Gastrocnemius medialis (tissue), 4 donors: Measurements from ENCODE around the gene IST1.

Experiments
- POLR2A ChIP-seq, 2 donors: fragments of 450-650 bp; IDR thresholded peaks; one replicate each; pipeline ENCODE4 v1.6.1; 2017; ENCODE audit warnings: antibody characterized with exemption in 2 of 2, mild to moderate bottlenecking in 2 of 2, moderate library complexity in 2 of 2
- TF ChIP-seq, protein P1 (sequence below), 5 experiments: fragments of 450-650 bp in 3 of 5; fragments of 200-600 bp in 2 of 5; sonication (generic) in 2 of 5; IDR thresholded peaks in 4 of 5; conservative IDR thresholded peaks in 1 of 5; 1 replicate in 4 of 5; 2 replicates in 1 of 5; pipeline ENCODE4 v1.5.1; 2016 to 2019; ENCODE audit warnings: antibody characterized with exemption in 5 of 5, mild to moderate bottlenecking in 3 of 5, moderate library complexity in 3 of 5

DNA sequence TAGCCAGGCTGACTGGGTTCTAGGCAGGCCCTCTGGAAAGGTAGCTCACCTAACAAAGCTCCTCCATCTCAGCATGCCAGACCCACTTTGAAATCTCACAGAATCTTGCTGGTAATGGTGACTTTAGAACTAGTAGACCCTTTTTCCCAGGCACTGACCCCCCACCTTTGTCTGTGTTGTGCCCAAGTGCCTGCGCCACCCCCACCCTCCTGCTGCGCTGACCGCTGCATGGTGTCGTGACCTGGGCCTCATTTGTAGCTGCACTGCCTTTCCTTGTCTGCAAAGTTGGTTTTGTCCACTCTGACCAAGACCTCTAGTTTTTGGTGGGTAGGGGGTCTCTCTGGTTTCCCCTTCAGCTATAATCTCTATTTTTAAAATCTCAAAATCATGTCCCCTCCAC, 42.8 kb upstream of the IST1 start:
- no peak for TF ChIP-seq POLR2A (IDR thresholded peaks at IDR 0.05)
- TF ChIP-seq, protein P1, sequence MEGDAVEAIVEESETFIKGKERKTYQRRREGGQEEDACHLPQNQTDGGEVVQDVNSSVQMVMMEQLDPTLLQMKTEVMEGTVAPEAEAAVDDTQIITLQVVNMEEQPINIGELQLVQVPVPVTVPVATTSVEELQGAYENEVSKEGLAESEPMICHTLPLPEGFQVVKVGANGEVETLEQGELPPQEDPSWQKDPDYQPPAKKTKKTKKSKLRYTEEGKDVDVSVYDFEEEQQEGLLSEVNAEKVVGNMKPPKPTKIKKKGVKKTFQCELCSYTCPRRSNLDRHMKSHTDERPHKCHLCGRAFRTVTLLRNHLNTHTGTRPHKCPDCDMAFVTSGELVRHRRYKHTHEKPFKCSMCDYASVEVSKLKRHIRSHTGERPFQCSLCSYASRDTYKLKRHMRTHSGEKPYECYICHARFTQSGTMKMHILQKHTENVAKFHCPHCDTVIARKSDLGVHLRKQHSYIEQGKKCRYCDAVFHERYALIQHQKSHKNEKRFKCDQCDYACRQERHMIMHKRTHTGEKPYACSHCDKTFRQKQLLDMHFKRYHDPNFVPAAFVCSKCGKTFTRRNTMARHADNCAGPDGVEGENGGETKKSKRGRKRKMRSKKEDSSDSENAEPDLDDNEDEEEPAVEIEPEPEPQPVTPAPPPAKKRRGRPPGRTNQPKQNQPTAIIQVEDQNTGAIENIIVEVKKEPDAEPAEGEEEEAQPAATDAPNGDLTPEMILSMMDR (IDR thresholded peaks at IDR 0.05 in 4 of 5, conservative IDR thresholded peaks at IDR 0.05 in 1 of 5): no peak
